Keratinocyte (primary cell): ENCODE results near the gene TXNRD1. TPM values are rescaled to one million over a fixed set of nuclear protein-coding genes. Genes with fewer than 3 reads are reported as not detected.
A peak's percentile ranks its signal among the peaks of the same experiment; 100 is the strongest.

Experiments used
- DNase-seq: peaks from one replicate; pipeline ENCODE4 v3.0.0-alpha.2; 2011; ENCODE audit warnings: low read depth, missing footprints, low spot score
- FAIRE-seq: peaks from 2 replicates; lab custom pipeline; 2011; peaks lifted over from hg19 to GRCh38; lab: Jason Lieb, UNC
- H2AFZ ChIP-seq: 2 replicates; pipeline ENCODE4 v1.6.0; 2012; ENCODE audit warnings: low read length, control low read depth, inconsistent platforms; ENCODE audit not compliant: control insufficient read depth
- H3K27ac ChIP-seq: 2 replicates; pipeline ENCODE4 v1.5.1; 2011; ENCODE audit warnings: low read length; ENCODE audit not compliant: control insufficient read depth, insufficient read depth
- H3K27me3 ChIP-seq: 3 replicates; pipeline ENCODE4 v1.6.0; 2011; ENCODE audit warnings: low read length; ENCODE audit not compliant: control insufficient read depth, insufficient read depth; ENCODE audit errors: extremely low read depth
- H3K36me3 ChIP-seq, 2 experiments: 2 replicates in 1 of 2; 3 replicates in 1 of 2; pipeline ENCODE4 v1.5.1; 2011; ENCODE audit warnings: low read length in 2 of 2, mild to moderate bottlenecking in 1 of 2; ENCODE audit not compliant: control insufficient read depth in 2 of 2, insufficient read depth in 2 of 2; ENCODE audit errors: extremely low read depth in 1 of 2
- H3K4me1 ChIP-seq: 3 replicates; pipeline ENCODE4 v1.5.1; 2011; ENCODE audit warnings: low read length; ENCODE audit not compliant: control insufficient read depth, insufficient read depth; ENCODE audit errors: extremely low read depth
- H3K4me2 ChIP-seq: 3 replicates; pipeline ENCODE4 v1.6.0; 2011; ENCODE audit warnings: low read depth, low read length; ENCODE audit not compliant: control insufficient read depth, insufficient read depth; ENCODE audit errors: extremely low read depth
- H3K4me3 ChIP-seq, 3 experiments: fragments of 200-600 bp in 1 of 3; sonication (generic) in 1 of 3; 2 replicates in 2 of 3; 3 replicates in 1 of 3; pipeline ENCODE4 v1.5.1; 2011 to 2016; ENCODE audit warnings: low read length in 3 of 3, mild to moderate bottlenecking in 3 of 3, control low read depth in 2 of 3, inconsistent platforms in 1 of 3, low read depth in 1 of 3, mixed read lengths in 1 of 3, mixed run types in 1 of 3, moderate library complexity in 1 of 3; ENCODE audit not compliant: control insufficient read depth in 2 of 3, insufficient read depth in 2 of 3; ENCODE audit errors: extremely low read depth in 1 of 3
- H3K79me2 ChIP-seq: 2 replicates; pipeline ENCODE4 v1.6.0; 2012; ENCODE audit warnings: low read length; ENCODE audit not compliant: control insufficient read depth, insufficient read depth
- H3K9ac ChIP-seq: 3 replicates; pipeline ENCODE4 v1.6.0; 2011; ENCODE audit warnings: low read length; ENCODE audit not compliant: control insufficient read depth, insufficient read depth; ENCODE audit errors: extremely low read depth
- H3K9me1 ChIP-seq: 3 replicates; pipeline ENCODE4 v1.6.0; 2011; ENCODE audit warnings: low read length; ENCODE audit not compliant: control insufficient read depth, insufficient read depth; ENCODE audit errors: extremely low read depth
- H3K9me3 ChIP-seq: 2 replicates; pipeline ENCODE4 v1.5.1; 2012; ENCODE audit warnings: low read depth, low read length; ENCODE audit not compliant: control insufficient read depth
- H4K20me1 ChIP-seq: 3 replicates; pipeline ENCODE4 v1.6.0; 2011; ENCODE audit warnings: low read length; ENCODE audit not compliant: control insufficient read depth, insufficient read depth; ENCODE audit errors: extremely low read depth
- CTCF ChIP-seq, 3 experiments: IDR thresholded peaks in 1 of 3; conservative IDR thresholded peaks in 1 of 3; optimal IDR thresholded peaks in 1 of 3; 2 replicates in 2 of 3; 3 replicates in 1 of 3; pipeline versions ENCODE3 to v1.5.1; 2011; ENCODE audit warnings: low read length in 3 of 3, mild to moderate bottlenecking in 3 of 3, moderate library complexity in 2 of 3, control low read depth in 1 of 3, inconsistent platforms in 1 of 3; ENCODE audit not compliant: insufficient read depth in 2 of 3; ENCODE audit errors: extremely low read depth in 1 of 3
- EZH2 ChIP-seq: IDR thresholded peaks from one replicate; pipeline ENCODE4 v1.6.1; 2012; ENCODE audit warnings: inconsistent platforms, mild to moderate bottlenecking, low read length, moderate library complexity
- dilution Hi-C: fragments of 300-500 bp; cut with MboI; formaldehyde crosslinking; loops from one replicate; pipeline ENCODE4 v1.7.0; 2020; ENCODE audit warnings: low sequenced_read_pairs; ENCODE audit not compliant: extremely low pct_ligation_motif_present
- polyA plus RNA-seq, 5 experiments: library from polyadenylated mRNA; depleted of rRNA in 3 of 5; stranded (reverse) in 3 of 5; stranded (forward) in 1 of 5; unstranded in 1 of 5; fragments of >200 nt; gene quantifications; 1 replicate in 1 of 5; 2 replicates in 3 of 5; 3 replicates in 1 of 5; pipeline versions ENCODE4 v1.2.1 to v1.2.3, GENCODE V29; 2011 to 2012; ENCODE audit warnings: missing spikeins in 2 of 5, low read depth in 1 of 5, low replicate concordance in 1 of 5

The TXNRD1 gene
- polyA plus RNA-seq, 1 donor (not counting 4 experiments of a cell fraction or from before 2014, with no cell fraction given), result 88.9 TPM

GRCh38 chr12:104381341-104381730 lies 165.8 kb downstream of the TXNRD1 start:
- Histone ChIP-seq H3K27me3 (no peaks in the 10 kb centered on the region), H3K4me3 (no peak overlapping the region), H3K27ac (no peak overlapping the region), H3K9ac (no peak overlapping the region), H3K79me2 (no peaks in the 10 kb centered on the region), H3K4me1 (peaks cover 9% of the 10 kb centered on the region), H3K9me1 (no peaks in the 10 kb centered on the region), H3K4me2 (no peak overlapping the region), H2AFZ (no peak overlapping the region), H3K36me3 (no peaks in the 10 kb centered on the region), H4K20me1 (no peaks in the 10 kb centered on the region), H3K9me3 (no peaks in the 10 kb centered on the region)
- dilution Hi-C loops, result no loop called here
- FAIRE-seq (no peak), DNase-seq (no peak)
- TF ChIP-seq EZH2, result no peak
- no peak for TF ChIP-seq CTCF (optimal IDR thresholded peaks at IDR 0.05 in 1 of 3, IDR thresholded peaks at IDR 0.05 in 1 of 3, conservative IDR thresholded peaks at IDR 0.05 in 1 of 3; ENCODE audit: extremely low read depth in 1 of 3, insufficient read depth in 2 of 3, low read length in 3 of 3)

- no peaks in the 10 kb centered on the region for H4K20me1 ChIP-seq
- FAIRE-seq (no peak), DNase-seq (peak; percentile 33)
- H3K36me3 ChIP-seq, result no peaks in the 10 kb centered on the region
- peak overlapping the region; percentile 24 for H2AFZ ChIP-seq
- no peaks in the 10 kb centered on the region for H3K27me3 ChIP-seq
- no peaks in the 10 kb centered on the region for H3K9me1 ChIP-seq
- H3K4me2 ChIP-seq, result peak overlapping the region; percentile 33
- TF ChIP-seq CTCF (optimal IDR thresholded peaks at IDR 0.05 in 1 of 3, IDR thresholded peaks at IDR 0.05 in 1 of 3, conservative IDR thresholded peaks at IDR 0.05 in 1 of 3; ENCODE audit: extremely low read depth in 1 of 3, insufficient read depth in 2 of 3, low read length in 3 of 3), result peak; percentile 87 to 95 (median 93)
- TF ChIP-seq EZH2, result no peak
- H3K4me3 ChIP-seq, result no peak overlapping the region
- no peak overlapping the region for H3K27ac ChIP-seq
- peaks cover 6% of the 10 kb centered on the region for H3K4me1 ChIP-seq
- no peak overlapping the region for H3K9ac ChIP-seq
- dilution Hi-C loops, result no loop called here
- no peaks in the 10 kb centered on the region for H3K79me2 ChIP-seq
- no peaks in the 10 kb centered on the region for H3K9me3 ChIP-seq
Measured at GRCh38 chr12:104381731-104382480, 166.3 kb downstream of the TXNRD1 start.
